Measurements from ENCODE around the gene BCHE. TPM values are rescaled to one million over a fixed set of nuclear protein-coding genes. Genes with fewer than 3 reads are reported as not detected.

BCHE gene
- total RNA-seq, 1 experiment from 2014 or later: 22.4 TPM

- Histone ChIP-seq H3K9me3 (ENCODE audit: low read depth, low read length, poor library complexity, severe bottlenecking) (no peaks in the 10 kb centered on the region), H3K27me3 (replicated peaks; ENCODE audit: insufficient read depth, low read depth, low read length, poor library complexity) (no peaks in the 10 kb centered on the region), H3K4me1 (ENCODE audit: insufficient read depth, low read length, poor library complexity, severe bottlenecking) (peaks cover 3% of the 10 kb centered on the region), H3K36me3 (ENCODE audit: insufficient read depth, low read length, poor library complexity, severe bottlenecking) (no peaks in the 10 kb centered on the region), H3K27ac (ENCODE audit: low read depth, low read length, poor library complexity, severe bottlenecking) (no peak overlapping the region), H3K4me3 (ENCODE audit: low read depth, low read length, poor library complexity, severe bottlenecking) (no peak overlapping the region)
- ChIA-PET POLR2A (ENCODE audit: low non-redundant PET) (no interaction called here), CTCF (no interaction called here)
- intact Hi-C loops (cut with micrococcal nuclease; ENCODE audit: unreplicated experiment): no loop called here
- BruUV-seq (replicated peaks): no TSS peak
- TF ChIP-seq, protein P1, sequence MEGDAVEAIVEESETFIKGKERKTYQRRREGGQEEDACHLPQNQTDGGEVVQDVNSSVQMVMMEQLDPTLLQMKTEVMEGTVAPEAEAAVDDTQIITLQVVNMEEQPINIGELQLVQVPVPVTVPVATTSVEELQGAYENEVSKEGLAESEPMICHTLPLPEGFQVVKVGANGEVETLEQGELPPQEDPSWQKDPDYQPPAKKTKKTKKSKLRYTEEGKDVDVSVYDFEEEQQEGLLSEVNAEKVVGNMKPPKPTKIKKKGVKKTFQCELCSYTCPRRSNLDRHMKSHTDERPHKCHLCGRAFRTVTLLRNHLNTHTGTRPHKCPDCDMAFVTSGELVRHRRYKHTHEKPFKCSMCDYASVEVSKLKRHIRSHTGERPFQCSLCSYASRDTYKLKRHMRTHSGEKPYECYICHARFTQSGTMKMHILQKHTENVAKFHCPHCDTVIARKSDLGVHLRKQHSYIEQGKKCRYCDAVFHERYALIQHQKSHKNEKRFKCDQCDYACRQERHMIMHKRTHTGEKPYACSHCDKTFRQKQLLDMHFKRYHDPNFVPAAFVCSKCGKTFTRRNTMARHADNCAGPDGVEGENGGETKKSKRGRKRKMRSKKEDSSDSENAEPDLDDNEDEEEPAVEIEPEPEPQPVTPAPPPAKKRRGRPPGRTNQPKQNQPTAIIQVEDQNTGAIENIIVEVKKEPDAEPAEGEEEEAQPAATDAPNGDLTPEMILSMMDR (conservative IDR thresholded peaks at IDR 0.05; ENCODE audit: low read depth, low read length): no peak
- no peak for TF ChIP-seq EZH2 (IDR thresholded peaks at IDR 0.05; ENCODE audit: borderline replicate concordance, low read depth, low read length, poor library complexity, severe bottlenecking)
- no peak for DNase-seq (ENCODE audit: low spot score)
Measured at GRCh38 chr3:165817160-165817709, 20.0 kb downstream of the BCHE start.

DNA sequence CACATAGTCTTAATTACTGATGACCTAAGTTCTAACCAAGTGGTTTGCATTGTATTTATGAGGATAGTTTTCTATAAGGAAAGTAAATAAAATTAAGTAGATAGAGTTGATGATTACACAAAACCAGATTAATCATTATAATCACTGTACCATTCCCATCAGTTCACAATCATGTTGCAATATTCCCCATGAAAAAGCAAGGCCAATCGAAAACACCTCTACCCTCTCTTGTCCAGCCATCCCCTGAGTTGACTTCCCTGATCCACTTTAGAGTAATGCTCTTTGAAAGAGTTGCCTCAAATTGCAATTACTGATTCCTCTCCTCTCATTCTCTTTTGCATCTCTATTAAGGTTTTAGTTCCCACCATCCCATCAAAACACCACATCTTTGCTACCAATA is 21.0 kb downstream of the BCHE start:
- CTCF ChIA-PET: no interaction called here
- H3K27me3 ChIP-seq (replicated peaks; ENCODE audit: insufficient read depth, low read depth, low read length, poor library complexity): no peaks in the 10 kb centered on the region
- no peak for TF ChIP-seq EZH2 (IDR thresholded peaks at IDR 0.05; ENCODE audit: borderline replicate concordance, low read depth, low read length, poor library complexity, severe bottlenecking)
- TF ChIP-seq, protein P1 (conservative IDR thresholded peaks at IDR 0.05; ENCODE audit: low read depth, low read length): no peak
- no peaks in the 10 kb centered on the region for H3K9me3 ChIP-seq (ENCODE audit: low read depth, low read length, poor library complexity, severe bottlenecking)
- no peak overlapping the region for H3K27ac ChIP-seq (ENCODE audit: low read depth, low read length, poor library complexity, severe bottlenecking)
- H3K4me3 ChIP-seq (ENCODE audit: low read depth, low read length, poor library complexity, severe bottlenecking): no peak overlapping the region
- POLR2A ChIA-PET (ENCODE audit: low non-redundant PET): no interaction called here
- peaks cover 3% of the 10 kb centered on the region for H3K4me1 ChIP-seq (ENCODE audit: insufficient read depth, low read length, poor library complexity, severe bottlenecking)
- no TSS peak for BruUV-seq (replicated peaks)
- H3K36me3 ChIP-seq (ENCODE audit: insufficient read depth, low read length, poor library complexity, severe bottlenecking): no peaks in the 10 kb centered on the region
- intact Hi-C loops (cut with micrococcal nuclease; ENCODE audit: unreplicated experiment): no loop called here
- DNase-seq (ENCODE audit: low spot score): no peak

- Histone ChIP-seq H3K27ac (ENCODE audit: low read depth, low read length, poor library complexity, severe bottlenecking) (no peak overlapping the region), H3K4me3 (ENCODE audit: low read depth, low read length, poor library complexity, severe bottlenecking) (no peak overlapping the region), H3K27me3 (replicated peaks; ENCODE audit: insufficient read depth, low read depth, low read length, poor library complexity) (no peaks in the 10 kb centered on the region), H3K36me3 (ENCODE audit: insufficient read depth, low read length, poor library complexity, severe bottlenecking) (no peaks in the 10 kb centered on the region), H3K9me3 (ENCODE audit: low read depth, low read length, poor library complexity, severe bottlenecking) (no peaks in the 10 kb centered on the region), H3K4me1 (ENCODE audit: insufficient read depth, low read length, poor library complexity, severe bottlenecking) (peaks cover under 1% of the 10 kb centered on the region)
- ChIA-PET POLR2A (ENCODE audit: low non-redundant PET) (no interaction called here), CTCF (no interaction called here)
- no TSS peak for BruUV-seq (replicated peaks)
- TF ChIP-seq EZH2 (IDR thresholded peaks at IDR 0.05; ENCODE audit: borderline replicate concordance, low read depth, low read length, poor library complexity, severe bottlenecking): no peak
- TF ChIP-seq, protein P1 (conservative IDR thresholded peaks at IDR 0.05; ENCODE audit: low read depth, low read length): no peak
- intact Hi-C loops (cut with micrococcal nuclease; ENCODE audit: unreplicated experiment): no loop called here
- no peak for DNase-seq (ENCODE audit: low spot score)
Measured at GRCh38 chr3:165815682-165816081, 21.5 kb downstream of the BCHE start.
